K562 (cell line): ENCODE results near the gene CCDC187. TPM values are rescaled to one million over a fixed set of nuclear protein-coding genes. Genes with fewer than 3 reads are reported as not detected.
A peak's percentile ranks its signal among the peaks of the same experiment; 100 is the strongest.

Experiments
- ATAC-seq: fragments of 200-7000 bp; cut with Tn5 transposase; 3 replicates; pipeline ENCODE4 v1.9.1; 2020; ENCODE audit warnings: moderate library complexity
- BruUV-seq: library from RNA; stranded (reverse); fragments of 400-500 nt; replicated peaks from 2 replicates; lab custom pipeline; 2021; lab: Mats Ljungman, UMichigan
- CTCF ChIA-PET: fragments of 300-600 bp; formaldehyde crosslinking; extraction: SDS; loops from one replicate; lab custom pipeline; 2021; ENCODE audit warnings: low intra/inter-chr PET ratio; lab: Yijun Ruan, JAX
- POLR2A ChIA-PET: fragments of 300-600, 350-650 bp; sonication (Branson Sonifier 250); formaldehyde crosslinking; extraction: SDS; loops from one replicate; lab custom pipeline; 2021; ENCODE audit warnings: antibody characterized with exemption, inconsistent platforms; lab: Yijun Ruan, JAX
- DNase-seq, 4 experiments: peaks; one replicate each; pipeline versions ENCODE4 v3.0.0 to v3.0.0-alpha.2; 2011 to 2018; ENCODE audit warnings: low spot score in 3 of 4, mixed read lengths in 3 of 4; ENCODE audit errors: extremely low read depth in 1 of 4
- FAIRE-seq: peaks from 2 replicates; lab custom pipeline; 2011; peaks lifted over from hg19 to GRCh38; lab: Jason Lieb, UNC
- H2AFZ ChIP-seq: 2 replicates; pipeline ENCODE4 v1.6.0; 2011; ENCODE audit warnings: low read depth, low read length, control low read depth, inconsistent platforms
- H3K27ac ChIP-seq: fragments of 200-600 bp; 3 replicates; pipeline ENCODE4 v1.8.0; 2011; ENCODE audit warnings: low read depth, mild to moderate bottlenecking, control low read depth, inconsistent platforms, low read length, moderate library complexity, mixed read lengths; ENCODE audit errors: extremely low read depth
- H3K27me3 ChIP-seq, 2 experiments: fragments of 300-600 bp in 1 of 2; 2 replicates in 1 of 2; 3 replicates in 1 of 2; pipeline versions ENCODE4 v1.6.0 to v1.8.0; 2011; ENCODE audit warnings: inconsistent platforms in 2 of 2, low read length in 2 of 2, mild to moderate bottlenecking in 1 of 2, mixed read lengths in 1 of 2, moderate library complexity in 1 of 2; ENCODE audit not compliant: control insufficient read depth in 2 of 2, insufficient read depth in 2 of 2
- H3K36me3 ChIP-seq: fragments of 300-600 bp; 3 replicates; pipeline ENCODE4 v1.8.0; 2011; ENCODE audit warnings: mild to moderate bottlenecking, low read length, inconsistent platforms; ENCODE audit not compliant: control insufficient read depth, insufficient read depth
- H3K4me1 ChIP-seq, 2 experiments: fragments of 200-600 bp in 1 of 2; replicated peaks in 1 of 2; 2 replicates in 1 of 2; 3 replicates in 1 of 2; pipeline versions ENCODE4 v1.5.1 to v1.8.0; 2011; ENCODE audit warnings: inconsistent platforms in 2 of 2, low read length in 2 of 2, mild to moderate bottlenecking in 1 of 2, mixed read lengths in 1 of 2, moderate library complexity in 1 of 2; ENCODE audit not compliant: control insufficient read depth in 2 of 2, insufficient read depth in 2 of 2
- H3K4me2 ChIP-seq: 2 replicates; pipeline ENCODE4 v1.6.1; 2011; ENCODE audit warnings: low read length, control low read depth, inconsistent platforms, mixed read lengths; ENCODE audit not compliant: insufficient read depth
- H3K4me3 ChIP-seq: fragments of 200-600 bp; sonication (generic), shearing (Covaris generic); 2 replicates; pipeline ENCODE4 v1.5.1; 2016; ENCODE audit warnings: control low read depth, inconsistent platforms
- H3K79me2 ChIP-seq: fragments of 200-600 bp; 3 replicates; pipeline ENCODE4 v1.8.0; 2011; ENCODE audit warnings: low read length, inconsistent platforms; ENCODE audit not compliant: control insufficient read depth, insufficient read depth
- H3K9ac ChIP-seq, 2 experiments: 2 replicates each; pipeline versions ENCODE4 v1.6.0 to v1.6.1; 2011; ENCODE audit warnings: low read depth in 2 of 2, low read length in 2 of 2, control low read depth in 1 of 2, inconsistent platforms in 1 of 2, mild to moderate bottlenecking in 1 of 2, mixed read lengths in 1 of 2; ENCODE audit not compliant: insufficient read depth in 1 of 2
- H3K9me1 ChIP-seq: one replicate; pipeline ENCODE4 v1.6.0; 2011; ENCODE audit warnings: inconsistent platforms, mild to moderate bottlenecking, low read length, moderate library complexity; ENCODE audit not compliant: control insufficient read depth, insufficient read depth
- H3K9me3 ChIP-seq: replicated peaks from 2 replicates; pipeline ENCODE4 v1.5.1; 2011; ENCODE audit warnings: low read depth, low read length, inconsistent platforms; ENCODE audit not compliant: control insufficient read depth, insufficient read depth
- H4K20me1 ChIP-seq: replicated peaks from 2 replicates; pipeline ENCODE4 v1.6.1; 2011; ENCODE audit warnings: low read length, inconsistent platforms, mixed read lengths; ENCODE audit not compliant: control insufficient read depth, insufficient read depth
- AFF1 ChIP-seq, 2 experiments: fragments of 450-650 bp; IDR thresholded peaks; 2 replicates each; pipeline ENCODE4 v1.6.1; 2018; ENCODE audit warnings: mild to moderate bottlenecking in 2 of 2, low read depth in 1 of 2; ENCODE audit not compliant: partially characterized antibody in 2 of 2
- E2F1 ChIP-seq: sonication (generic); formaldehyde crosslinking; IDR thresholded peaks from 2 replicates; pipeline ENCODE4 v1.8.1; 2023; ENCODE audit warnings: mild to moderate bottlenecking, missing genetic modification reagents, moderate library complexity
- HDAC1 ChIP-seq, 2 experiments: fragments of 450-650 bp; IDR thresholded peaks; 2 replicates each; pipeline ENCODE4 v1.6.1; 2016 to 2017; ENCODE audit warnings: inconsistent platforms in 1 of 2, mild to moderate bottlenecking in 1 of 2, moderate library complexity in 1 of 2
- MBD2 ChIP-seq: sonication (generic); IDR thresholded peaks from 2 replicates; pipeline ENCODE4 v1.6.1; 2016; ENCODE audit warnings: low read depth, borderline replicate concordance
- MYBL2 ChIP-seq, 2 experiments: fragments of 450-650 bp in 1 of 2; sonication (generic) in 1 of 2; formaldehyde crosslinking in 1 of 2; IDR thresholded peaks; 2 replicates each; pipeline versions ENCODE4 v1.6.1 to v1.8.1; 2017 to 2022; ENCODE audit warnings: borderline replicate concordance in 1 of 2, inconsistent platforms in 1 of 2, low read depth in 1 of 2, mild to moderate bottlenecking in 1 of 2, missing genetic modification reagents in 1 of 2, moderate library complexity in 1 of 2
- NFE2 ChIP-seq: IDR thresholded peaks from 2 replicates; pipeline ENCODE4 v1.6.1; 2014; ENCODE audit warnings: antibody characterized with exemption, low read depth
- NRF1 ChIP-seq, 2 experiments: fragments of 450-650 bp; IDR thresholded peaks in 1 of 2; conservative IDR thresholded peaks in 1 of 2; 2 replicates each; pipeline ENCODE4 v1.6.1; 2014; ENCODE audit warnings: mild to moderate bottlenecking in 2 of 2
- STAT5A ChIP-seq: IDR thresholded peaks from 2 replicates; pipeline ENCODE4 v1.6.1; 2012; ENCODE audit warnings: low read length, inconsistent platforms, borderline replicate concordance
- ZNF274 ChIP-seq: IDR thresholded peaks from 2 replicates; pipeline ENCODE4 v1.6.1; 2011; ENCODE audit warnings: low read depth, mild to moderate bottlenecking, low read length, moderate library complexity, borderline replicate concordance
- WGBS: fragments of 100-300 bp; shearing (Covaris generic); methylation state at CpG from one replicate; pipeline ENCODE4 v1.1.6; 2016; ENCODE audit warnings: low coverage, mixed read lengths; ENCODE audit not compliant: insufficient coverage; ENCODE audit errors: missing lambda C conversion rate; 5-methylcytosine and 5-hydroxymethylcytosine counted together
- in situ Hi-C: fragments of 300-500 bp; cut with MboI; formaldehyde crosslinking; loops from 4 replicates; pipeline ENCODE4 v1.15.0; 2018; ENCODE audit warnings: inconsistent platforms, mixed read lengths
- intact Hi-C: fragments of 100-400 bp; cut with micrococcal nuclease; formaldehyde crosslinking; loops from 2 replicates; pipeline ENCODE4 v1.14.2; 2022
- polyA plus RNA-seq, 8 experiments: library from polyadenylated mRNA; depleted of rRNA in 4 of 8; stranded (reverse) in 5 of 8; unstranded in 3 of 8; fragments of >200 nt; fragmentation: Nextera tagmentation in 2 of 8; fragmentation: Illumina TruSeq in 1 of 8; extraction: Ambion mirVana in 2 of 8; extraction: Trizol in 1 of 8; gene quantifications; 2 replicates each; pipeline versions ENCODE4 v1.2.1 to v1.2.3, GENCODE V29; 2011 to 2014; ENCODE audit warnings: inconsistent platforms in 1 of 8, missing spikeins in 1 of 8
- total RNA-seq, 7 experiments: library from RNA; depleted of rRNA in 6 of 7; stranded (reverse); fragments of >200 nt in 6 of 7; fragmentation: Illumina TruSeq in 2 of 7; extraction: Trizol in 2 of 7; gene quantifications; 2 replicates each; pipeline versions ENCODE4 v1.2.1 to v1.2.3, GENCODE V29; 2011 to 2021; ENCODE audit warnings: low replicate concordance in 1 of 7
- TF ChIP-seq, protein P1 (sequence below): fragments of 450-650 bp; IDR thresholded peaks from 2 replicates; pipeline ENCODE4 v1.6.1; 2016; ENCODE audit warnings: missing biosample characterization, missing genetic modification characterization
- TF ChIP-seq, protein P2 (sequence below): fragments of 450-650 bp; formaldehyde crosslinking; IDR thresholded peaks from 2 replicates; pipeline ENCODE4 v1.4.0; 2020; ENCODE audit warnings: mild to moderate bottlenecking, mixed read lengths

The CCDC187 gene
- total and polyA plus RNA-seq, 9 of the 15 experiments (the other 6 are each of a cell fraction or from before 2014, with no cell fraction given): not detected

DNA sequence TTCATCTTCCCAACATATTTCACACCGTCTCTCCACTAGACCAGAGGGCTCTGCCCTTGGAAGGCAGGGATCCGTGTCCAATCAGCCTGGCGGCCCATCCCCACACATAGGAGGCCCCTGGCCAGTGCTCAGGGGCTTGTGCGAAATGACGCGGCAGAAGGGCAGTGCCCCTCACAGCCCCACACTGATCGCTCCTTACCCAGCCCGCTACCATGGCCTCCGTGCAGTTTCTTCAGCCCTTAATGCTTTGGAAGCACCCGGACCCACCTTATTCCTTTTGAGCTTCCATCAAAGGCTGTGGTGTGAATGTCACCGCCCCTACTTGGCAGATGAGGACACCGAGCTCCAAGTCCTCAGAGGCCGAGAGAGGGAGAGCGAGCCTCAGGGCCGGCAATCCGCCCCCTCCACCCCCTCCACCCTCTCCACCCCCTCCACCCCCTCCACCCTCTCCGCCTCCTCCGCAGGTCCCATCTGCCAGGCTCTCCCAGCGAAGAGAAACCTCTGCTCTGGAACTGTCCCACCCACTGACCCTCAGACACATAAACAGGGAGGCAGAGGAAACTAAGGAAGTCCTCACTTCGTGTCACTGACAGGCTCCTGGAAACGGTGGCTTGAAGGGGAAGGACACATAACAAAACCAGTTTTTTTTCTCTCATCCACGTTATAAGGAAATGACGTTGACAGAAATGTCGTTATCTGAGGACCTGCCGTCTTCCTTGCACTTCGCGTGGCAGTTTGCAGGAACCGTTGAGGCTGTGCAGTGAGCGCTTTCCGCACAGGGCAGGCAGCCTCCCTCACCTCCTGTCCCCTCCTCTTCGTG lies 72.2 kb downstream of the CCDC187 start:
- Histone ChIP-seq H3K36me3 (peaks cover 57% of the 10 kb centered on the region), H3K9me3 (no peaks in the 10 kb centered on the region), H3K9ac (peak overlapping the region; percentile 31 to 84), H2AFZ (peak overlapping the region; percentile 59; the same call in 1 of the 2 replicates), H3K4me1 (peaks cover 27 to 58% of the 10 kb centered on the region in 2 experiments), H3K9me1 (peaks cover 8% of the 10 kb centered on the region), H3K27ac (peak overlapping the region; percentile 72; the same call in 2 of the 3 replicates), H4K20me1 (peaks cover 21% of the 10 kb centered on the region), H3K4me3 (no peak overlapping the region), H3K79me2 (peaks cover 64% of the 10 kb centered on the region), H3K27me3 (no peaks in the 10 kb centered on the region), H3K4me2 (peak overlapping the region; percentile 61)
- ChIA-PET CTCF (no interaction called here), POLR2A (interaction anchor here (0.6 to 1.0 kb wide), 3 partner anchors 8 to 40 kb away, joined by 3 to 7 read pairs (median 3); no protein-coding TSS in a partner anchor)
- WGBS: 47% methylated on average over 24 of the region's 31 CpGs
- ATAC-seq (peak; percentile 64), FAIRE-seq (peak; percentile 80), DNase-seq (peak; percentile 53 to 66 (median 64))
- intact Hi-C loops (no loop called here), in situ Hi-C loops (no loop called here)
- BruUV-seq: no TSS peak
- peak; percentile 38; the same call in 1 of the 2 replicates for TF ChIP-seq MYBL2 (IDR thresholded peaks at IDR 0.05; ENCODE audit: low read depth)
- no peak for TF ChIP-seq MYBL2 (CRISPR knock-in tag; IDR thresholded peaks at IDR 0.05; ENCODE audit: borderline replicate concordance)
- TF ChIP-seq, protein P1, sequence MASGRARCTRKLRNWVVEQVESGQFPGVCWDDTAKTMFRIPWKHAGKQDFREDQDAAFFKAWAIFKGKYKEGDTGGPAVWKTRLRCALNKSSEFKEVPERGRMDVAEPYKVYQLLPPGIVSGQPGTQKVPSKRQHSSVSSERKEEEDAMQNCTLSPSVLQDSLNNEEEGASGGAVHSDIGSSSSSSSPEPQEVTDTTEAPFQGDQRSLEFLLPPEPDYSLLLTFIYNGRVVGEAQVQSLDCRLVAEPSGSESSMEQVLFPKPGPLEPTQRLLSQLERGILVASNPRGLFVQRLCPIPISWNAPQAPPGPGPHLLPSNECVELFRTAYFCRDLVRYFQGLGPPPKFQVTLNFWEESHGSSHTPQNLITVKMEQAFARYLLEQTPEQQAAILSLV (tag): no peak
- TF ChIP-seq NFE2: peak; percentile 27; the same call in 1 of the 2 replicates
- no peak for TF ChIP-seq E2F1 (CRISPR knock-in tag)
- TF ChIP-seq ZNF274: no peak
- TF ChIP-seq STAT5A: no peak
- TF ChIP-seq NRF1 (conservative IDR thresholded peaks at IDR 0.05 in 1 of 2, IDR thresholded peaks at IDR 0.05 in 1 of 2): 0 out of 4 replicates have a peak, but pooled peaks of 1 of the 2 experiments have one; percentile 21
- no peak for TF ChIP-seq AFF1 (IDR thresholded peaks at IDR 0.05; ENCODE audit: low read depth in 1 of 2, partially characterized antibody in 2 of 2)
- peak in 1 of 2 experiments; percentile 50; a peak in 1 of 4 replicates for TF ChIP-seq HDAC1 (IDR thresholded peaks at IDR 0.05)
- TF ChIP-seq MBD2: no peak
- TF ChIP-seq, protein P2, sequence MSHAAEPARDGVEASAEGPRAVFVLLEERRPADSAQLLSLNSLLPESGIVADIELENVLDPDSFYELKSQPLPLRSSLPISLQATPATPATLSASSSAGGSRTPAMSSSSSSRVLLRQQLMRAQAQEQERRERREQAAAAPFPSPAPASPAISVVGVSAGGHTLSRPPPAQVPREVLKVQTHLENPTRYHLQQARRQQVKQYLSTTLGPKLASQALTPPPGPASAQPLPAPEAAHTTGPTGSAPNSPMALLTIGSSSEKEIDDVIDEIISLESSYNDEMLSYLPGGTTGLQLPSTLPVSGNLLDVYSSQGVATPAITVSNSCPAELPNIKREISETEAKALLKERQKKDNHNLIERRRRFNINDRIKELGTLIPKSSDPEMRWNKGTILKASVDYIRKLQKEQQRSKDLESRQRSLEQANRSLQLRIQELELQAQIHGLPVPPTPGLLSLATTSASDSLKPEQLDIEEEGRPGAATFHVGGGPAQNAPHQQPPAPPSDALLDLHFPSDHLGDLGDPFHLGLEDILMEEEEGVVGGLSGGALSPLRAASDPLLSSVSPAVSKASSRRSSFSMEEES: no peak
